GM21381 (cell line): Measurements from ENCODE around the gene AMFR.

Experiments
- ATAC-seq: cut with Tn5 transposase; IDR thresholded peaks from one replicate; pipeline ENCODE4 v1.9.1; 2021; ENCODE audit warnings: mild to moderate bottlenecking, moderate library complexity; ENCODE audit not compliant: unreplicated experiment

AMFR gene

DNA sequence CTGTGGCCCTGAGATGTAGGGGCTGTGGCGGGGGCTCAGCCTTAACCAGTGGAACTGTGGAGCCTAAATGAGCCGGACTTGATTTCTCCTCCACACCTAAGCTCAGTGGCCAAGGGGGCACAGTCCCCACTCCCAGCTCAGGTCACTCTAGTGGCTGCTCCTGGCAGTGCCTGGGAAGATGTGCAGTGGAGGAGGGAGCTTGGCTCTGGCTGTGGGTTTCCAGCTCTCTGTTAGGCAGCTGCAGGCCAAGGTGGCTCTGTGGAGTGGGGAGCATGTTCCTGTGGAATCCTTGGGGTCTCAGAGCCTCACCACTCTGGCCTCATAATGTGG, 76.3 kb downstream of the AMFR start:
- no peak for ATAC-seq

DNA sequence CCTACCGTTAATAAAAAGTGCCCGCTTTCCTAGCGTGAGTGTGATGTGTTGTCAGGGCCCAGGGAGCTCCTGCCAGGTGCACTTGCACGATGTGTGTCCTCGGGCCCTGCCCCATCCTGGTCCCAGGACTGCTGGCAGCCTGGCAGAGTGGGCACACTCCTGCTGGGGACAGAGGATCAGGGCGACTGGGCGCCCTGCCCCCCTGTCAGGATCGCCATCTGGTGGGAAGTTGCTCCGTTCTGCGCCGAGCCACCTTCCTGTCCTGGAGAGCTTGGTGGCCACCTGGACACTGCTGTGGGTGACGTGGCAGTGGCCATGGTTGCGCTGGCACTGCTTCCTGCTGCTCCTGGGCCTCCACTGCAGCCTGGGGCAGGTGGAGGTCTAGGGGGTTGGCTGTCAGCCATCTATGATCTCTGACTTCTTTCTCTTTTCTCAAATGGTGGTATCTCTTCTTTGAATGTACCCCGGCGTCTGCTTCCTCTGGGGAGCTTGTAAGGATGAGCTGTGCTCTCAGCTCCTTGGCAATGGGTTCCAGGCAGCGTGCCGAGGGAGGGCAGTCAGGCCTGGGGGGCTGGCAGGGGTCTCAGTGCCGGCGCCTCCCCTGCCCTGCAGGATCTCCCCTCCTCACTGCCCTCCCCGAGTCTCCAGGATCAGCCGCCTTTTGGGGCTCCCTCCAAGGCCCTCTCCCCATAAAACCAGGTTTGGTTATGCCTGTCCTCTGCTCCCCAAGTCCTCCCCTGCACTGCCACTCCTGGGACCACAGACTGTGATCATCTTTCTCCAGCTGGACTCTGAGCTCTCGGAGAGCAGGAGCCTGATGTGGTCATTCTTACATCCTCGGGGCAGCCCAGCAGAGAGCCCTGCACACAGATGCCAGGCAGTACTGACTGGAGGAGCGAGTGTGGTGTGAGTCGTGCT, 76.9 kb downstream of the AMFR start:
- no peak for ATAC-seq

DNA sequence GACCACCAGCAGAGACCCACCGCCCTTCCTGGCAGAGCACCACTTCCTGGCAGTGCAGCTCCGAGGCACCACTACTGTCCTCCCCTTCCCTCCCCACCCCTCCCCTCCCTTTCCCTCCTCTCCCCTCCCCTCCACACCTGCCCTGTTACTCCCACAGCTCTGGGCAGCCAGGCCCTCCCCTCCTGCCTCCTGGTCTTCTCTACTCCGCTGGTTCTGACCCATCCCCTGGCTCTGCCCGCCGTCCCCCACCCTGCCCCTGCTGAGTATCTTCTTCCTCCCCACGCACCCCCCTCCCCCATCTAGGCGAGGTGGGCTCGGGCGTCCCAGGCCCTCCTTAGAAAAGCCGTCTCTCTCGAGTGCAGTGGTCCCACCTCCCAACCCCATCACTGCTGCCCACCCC, 77.7 kb downstream of the AMFR start:
- no peak for ATAC-seq

DNA sequence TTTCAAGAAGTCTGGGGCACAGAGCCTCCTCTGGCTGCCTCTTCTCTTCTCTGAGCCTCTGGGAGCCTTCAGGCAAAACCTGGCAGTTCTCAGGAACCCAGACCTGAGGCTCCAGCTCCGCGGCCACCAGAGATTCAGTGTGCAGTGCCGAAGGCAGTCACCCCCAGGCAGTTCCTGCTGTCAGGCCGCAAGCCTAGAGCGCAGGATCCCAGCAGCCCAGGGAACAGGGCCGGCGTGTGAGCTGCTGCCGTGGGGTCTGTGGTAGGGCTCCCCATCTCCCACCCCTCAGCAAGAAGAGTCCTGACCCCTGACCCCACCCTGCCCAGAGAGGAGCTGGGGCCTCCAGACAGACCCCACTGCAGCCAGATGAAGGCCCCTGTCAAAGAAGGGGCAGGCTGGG, 78.2 kb downstream of the AMFR start:
- ATAC-seq: no peak

DNA sequence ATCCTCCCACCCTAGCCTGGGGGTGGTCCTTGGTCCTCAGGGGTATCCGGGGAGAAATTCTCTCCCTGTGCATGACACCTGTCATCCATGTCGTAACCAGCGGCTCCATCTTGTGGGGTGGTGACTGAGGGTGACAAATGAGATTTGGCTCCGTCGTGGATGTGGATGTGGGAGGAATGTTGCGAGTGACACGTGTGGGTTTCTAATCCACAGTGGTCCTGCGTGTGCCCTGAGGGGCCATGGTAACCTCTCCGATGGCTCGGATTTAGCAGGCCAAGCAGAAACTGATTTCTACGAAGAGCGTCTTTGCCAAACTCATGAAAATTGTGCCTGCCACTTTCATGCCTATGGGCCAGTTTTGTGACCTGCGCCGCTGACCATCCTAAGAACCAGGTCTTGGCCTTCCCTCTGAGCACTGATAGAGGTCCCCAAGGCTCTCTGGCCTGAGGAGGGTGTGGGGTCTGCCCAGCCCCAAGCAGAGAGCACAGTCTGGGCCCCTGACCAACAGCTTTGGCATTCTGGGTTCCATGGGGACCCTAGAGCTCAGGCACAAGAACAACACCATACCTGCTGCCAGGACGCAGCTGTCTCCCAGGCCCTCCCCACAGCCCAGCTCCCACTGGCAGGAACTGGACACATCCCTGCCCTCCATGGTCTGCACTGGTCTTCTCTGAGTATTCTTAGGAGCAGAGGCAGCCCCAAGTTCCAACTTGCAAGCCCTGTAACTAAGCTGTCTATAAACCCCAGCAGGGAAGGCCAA, 79.0 kb downstream of the AMFR start:
- ATAC-seq: no peak

DNA sequence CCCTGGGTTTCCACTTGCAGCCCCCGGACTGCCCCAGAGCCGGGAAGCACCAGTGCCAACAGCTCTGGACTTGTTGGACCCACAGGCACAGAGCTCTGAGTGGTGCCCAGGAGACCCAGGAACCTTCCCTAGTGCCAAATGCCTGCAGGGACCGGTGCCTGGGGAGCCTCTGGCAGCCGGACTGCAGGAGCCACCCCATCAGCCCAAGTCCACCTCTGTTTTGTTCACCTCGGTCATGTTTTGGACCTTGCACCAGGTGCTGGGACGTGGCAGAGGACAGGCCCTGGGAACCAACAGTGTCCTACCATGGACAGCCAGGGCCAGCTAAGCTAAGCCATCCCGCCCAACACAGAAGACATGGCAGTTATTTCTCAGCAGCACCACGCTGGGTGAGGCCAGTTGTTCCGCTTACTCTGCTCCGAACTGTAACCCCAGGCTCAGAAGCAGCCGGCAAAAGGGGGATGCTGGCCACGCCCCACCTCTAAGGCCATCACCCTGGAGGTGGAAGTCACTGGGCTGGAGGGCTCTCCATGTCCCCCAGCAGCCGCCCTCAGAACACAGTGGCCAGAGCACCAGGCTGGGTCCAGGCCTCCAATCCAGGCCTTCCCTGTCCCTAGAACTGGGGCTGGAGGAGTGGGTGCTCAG, 79.8 kb downstream of the AMFR start:
- no peak for ATAC-seq

DNA sequence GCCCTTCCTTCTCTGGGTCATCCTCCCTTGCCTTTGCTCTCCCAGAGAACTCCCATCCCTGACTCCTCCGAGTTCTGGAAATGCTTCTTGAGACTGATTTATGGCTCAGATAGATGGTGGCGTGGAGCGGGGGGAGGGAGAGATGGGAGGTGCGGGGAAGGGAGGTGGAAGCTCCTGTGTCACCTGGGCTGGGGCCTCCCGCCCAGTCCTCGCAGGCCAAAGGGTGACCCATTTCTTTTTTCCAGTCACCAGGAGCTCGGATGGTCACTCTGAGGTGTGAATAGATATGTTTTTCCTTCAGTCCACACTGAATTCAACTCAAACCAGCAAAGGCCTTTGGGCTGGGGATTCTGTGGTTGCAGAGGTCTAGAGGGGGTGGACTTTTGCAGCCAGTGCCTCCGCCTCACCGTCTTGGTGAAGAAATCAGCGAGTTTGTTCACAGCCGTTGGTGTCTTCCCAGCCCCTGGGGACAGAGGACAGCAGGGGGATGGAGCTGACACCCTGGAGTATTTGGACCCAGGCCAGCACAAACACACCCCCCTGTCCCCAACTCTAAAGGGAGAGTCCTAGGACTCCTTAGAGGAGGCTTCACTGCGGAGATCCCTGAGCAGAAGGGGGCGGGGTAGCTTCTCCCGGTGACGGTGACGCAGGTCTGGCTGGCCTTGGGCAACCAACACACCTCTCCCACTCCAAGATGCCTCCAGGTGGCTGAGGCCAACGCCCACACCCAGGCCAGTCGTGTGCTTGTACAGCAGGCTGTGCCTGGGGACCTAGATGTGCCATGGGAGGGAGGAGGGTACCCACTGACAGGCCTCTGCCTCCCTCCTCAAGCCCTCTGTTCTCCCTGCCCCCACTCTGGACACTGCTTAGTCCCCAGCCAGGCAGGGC, 80.6 kb downstream of the AMFR start:
- ATAC-seq: no peak

DNA sequence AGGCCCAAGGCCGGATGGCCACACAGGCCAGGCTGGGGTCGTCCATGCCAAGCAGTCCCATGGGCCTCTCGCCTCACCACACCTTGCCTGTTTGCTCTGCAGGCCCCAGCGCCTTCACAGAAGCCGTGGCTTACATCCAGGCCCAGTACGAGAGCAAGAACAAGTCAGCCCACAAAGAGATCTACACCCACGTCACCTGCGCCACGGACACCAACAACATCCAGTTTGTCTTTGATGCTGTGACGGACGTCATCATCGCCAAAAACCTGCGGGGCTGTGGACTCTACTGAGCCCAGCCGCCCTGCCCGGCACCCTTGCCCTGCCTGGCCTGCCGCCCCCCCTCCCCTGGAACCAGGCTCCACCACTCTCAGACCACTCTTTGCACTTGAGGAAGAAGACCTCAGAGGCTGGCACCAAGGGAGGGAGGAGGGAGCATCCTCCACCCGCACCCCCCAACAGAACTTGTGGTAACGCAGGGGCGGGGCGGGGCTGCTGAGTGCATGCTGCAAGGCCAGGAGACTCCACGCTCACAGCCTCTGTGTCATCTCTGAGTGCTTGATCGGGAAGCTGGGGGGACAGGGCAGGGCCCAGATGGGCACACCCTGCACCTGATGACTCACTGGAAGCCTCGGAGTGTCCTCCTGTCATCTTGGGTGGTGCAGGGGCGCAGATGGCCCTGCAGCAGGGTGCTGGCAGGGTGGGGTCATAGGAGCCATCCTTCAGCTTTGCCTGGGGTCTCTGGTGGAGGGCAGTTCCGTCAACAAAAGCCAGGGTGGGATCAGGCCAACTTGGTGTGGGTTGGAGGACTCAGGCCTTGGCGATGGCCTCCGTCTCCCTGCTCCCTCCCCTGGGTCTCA, 81.5 kb downstream of the AMFR start:
- no peak for ATAC-seq

DNA sequence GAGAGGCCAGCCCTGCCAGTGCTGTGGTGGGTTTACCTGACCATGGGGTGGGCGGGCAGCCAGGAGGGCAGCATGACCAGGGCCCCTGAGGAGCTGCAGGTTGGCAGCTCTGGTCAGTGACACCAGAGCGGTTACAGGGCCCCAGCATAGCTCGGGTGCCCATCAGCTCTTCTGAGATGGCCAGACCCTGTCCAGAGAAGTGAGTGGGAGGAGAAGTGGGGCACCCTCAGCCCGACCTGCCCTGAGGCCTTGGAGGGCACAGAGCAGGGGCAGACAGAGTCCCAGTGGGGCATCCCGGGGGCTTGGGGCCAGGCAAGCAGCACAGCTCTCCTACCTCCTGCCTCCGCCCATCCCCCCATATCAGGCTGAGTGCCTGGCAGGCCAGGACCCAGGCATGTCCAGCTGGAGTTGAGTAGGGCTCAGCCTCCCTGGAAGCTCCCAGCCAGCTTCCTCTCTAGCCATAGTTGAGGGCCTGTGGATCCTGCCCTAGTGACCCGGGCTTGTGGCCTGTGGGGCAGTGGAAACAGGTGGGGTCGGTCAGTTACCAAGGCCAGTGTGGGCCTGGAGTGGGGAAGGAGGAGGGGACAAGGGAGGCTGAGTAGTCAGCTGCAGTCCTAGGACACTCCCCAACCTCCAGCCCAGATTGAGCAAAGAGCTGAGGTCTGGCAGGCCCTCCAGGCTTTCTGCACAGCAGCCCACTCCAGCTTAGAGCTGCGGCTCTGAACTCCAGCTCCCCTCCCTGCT, 83.5 kb downstream of the AMFR start:
- ATAC-seq: no peak

DNA sequence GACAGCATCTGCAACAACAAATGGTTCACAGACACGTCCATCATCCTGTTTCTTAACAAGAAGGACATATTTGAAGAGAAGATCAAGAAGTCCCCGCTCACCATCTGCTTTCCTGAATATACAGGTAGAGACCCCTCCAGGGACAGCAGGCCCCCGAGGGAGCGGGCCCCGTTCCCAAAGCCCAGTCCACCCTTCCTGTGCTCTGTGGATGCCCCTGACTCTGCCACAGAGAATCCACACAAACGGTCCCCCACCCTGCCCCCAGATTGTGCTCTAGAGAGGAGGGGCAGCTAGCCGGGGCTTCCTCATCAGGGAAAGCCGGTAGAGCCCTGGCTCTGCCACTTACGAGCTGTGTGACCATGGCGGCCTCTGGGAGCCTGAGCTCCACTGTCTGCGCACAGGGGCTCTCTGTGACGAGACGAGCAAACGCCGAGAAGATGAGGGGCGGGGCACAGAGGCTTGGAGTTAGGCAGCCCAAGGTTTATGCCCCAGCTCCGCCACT, 84.4 kb downstream of the AMFR start:
- ATAC-seq: no peak

DNA sequence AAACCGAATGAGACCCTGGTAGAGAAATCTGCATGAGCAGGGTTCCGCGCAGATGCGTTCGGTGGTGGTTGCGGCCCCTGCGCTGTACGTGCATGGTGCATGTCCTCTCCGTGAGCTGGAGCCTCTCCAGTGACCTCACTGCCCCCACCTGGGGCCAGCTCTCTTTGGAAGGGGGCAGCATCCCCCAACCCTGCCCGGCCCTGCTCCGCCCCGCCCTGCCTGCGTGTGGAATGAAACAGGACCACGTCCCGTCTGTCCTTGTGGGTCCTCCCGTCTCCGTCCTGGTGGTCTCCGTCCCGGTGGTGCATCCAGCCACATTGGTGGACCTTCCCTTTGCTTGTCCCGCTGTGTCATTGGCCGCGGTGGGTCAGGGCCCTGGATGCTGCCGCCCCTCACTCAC, 84.9 kb downstream of the AMFR start:
- ATAC-seq: no peak

DNA sequence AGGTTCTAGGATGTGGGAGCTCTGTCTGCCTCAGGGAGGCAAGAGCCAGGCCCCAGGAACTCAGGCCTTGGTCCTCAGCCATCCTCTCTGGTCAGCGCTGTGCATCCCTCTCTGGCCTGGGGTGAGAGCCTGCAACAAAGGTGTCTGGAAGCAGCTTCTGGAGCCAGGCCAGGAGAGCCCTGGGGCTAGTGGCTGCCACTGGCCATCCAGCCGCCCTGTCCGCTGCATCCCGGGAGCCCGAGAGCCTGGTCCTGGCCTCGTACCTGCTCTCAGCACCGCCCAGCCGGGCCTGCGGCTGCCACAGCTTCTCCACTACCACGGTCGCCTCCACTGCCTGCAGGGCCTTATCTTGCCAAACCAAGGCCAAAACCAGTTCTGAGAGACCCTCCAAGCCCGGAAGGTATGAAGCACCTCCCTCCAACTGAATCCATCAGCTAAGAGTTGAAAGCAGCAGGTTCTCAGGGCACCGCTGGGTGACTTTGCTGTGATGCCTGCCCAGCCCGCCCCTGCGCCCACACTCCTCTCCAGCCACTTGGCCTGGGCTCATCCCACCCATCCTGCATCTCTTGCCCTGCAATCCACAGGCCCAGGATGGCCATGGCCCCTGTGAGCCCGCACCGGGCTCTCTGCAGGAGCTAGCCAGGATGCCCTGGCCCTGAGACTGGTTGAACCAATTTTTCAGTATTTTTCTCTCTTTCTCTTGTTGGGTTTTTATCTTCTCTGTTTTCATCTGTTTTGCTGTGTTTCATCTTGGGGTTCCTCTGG, 85.7 kb downstream of the AMFR start:
- no peak for ATAC-seq

DNA sequence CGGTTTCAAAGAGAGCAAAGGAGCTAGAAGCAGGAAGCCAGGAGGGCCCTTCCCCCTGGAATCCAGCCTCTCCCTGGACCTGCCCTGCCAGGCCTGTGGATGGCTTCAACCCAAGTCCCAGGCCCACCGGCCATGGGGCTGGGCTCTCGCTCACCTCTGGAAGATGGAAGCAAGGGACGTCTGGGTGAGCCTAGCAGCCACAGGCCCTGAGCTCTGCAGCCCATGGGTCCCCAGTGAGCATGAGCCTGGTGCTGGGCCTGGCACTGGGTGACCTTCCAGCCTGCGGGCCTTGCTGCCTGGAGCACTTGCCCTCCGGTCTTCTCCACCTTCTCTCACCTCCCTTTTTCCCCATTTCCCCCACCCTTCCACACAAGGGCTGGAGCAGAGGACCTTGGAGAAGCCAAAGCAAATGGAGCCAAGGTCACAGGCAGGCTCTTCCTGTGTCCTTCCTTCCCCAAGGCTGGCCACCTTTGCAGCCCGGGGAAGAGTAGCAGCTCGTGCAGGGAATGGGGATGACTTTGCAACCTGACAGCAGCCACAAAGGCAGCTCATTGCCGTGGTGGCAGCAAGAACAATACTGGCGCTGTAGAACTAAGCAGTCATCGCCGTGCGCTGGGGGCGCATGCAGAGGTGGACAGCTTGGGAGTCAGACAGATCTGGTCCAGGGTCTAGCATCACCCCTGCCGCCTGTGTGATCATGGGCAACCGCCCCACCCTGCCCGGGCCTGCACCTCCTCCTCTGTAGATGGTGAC, 86.6 kb downstream of the AMFR start:
- ATAC-seq: no peak

DNA sequence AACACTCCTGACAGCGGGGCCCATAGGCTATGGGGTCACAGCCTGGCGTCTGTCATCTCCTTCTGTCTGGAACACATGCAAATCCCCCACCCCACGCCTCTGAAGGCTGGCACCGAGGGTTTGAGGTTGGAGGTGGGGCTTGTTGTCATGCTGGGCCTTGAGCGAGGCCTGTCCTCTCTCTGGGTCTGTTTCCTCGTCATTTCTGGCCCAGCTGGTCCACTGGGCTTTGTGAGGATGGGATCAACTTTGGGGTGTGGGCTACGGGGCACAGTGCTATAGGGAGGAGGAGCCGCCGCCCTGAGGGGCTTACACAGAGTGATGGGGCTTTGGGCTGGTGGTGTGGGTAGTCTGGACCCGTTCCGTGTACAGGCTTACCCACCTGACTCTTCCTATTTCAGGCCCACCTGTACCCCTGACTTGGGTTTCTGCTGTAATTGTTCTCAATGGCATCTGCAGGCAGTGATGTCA, 87.5 kb downstream of the AMFR start:
- no peak for ATAC-seq

DNA sequence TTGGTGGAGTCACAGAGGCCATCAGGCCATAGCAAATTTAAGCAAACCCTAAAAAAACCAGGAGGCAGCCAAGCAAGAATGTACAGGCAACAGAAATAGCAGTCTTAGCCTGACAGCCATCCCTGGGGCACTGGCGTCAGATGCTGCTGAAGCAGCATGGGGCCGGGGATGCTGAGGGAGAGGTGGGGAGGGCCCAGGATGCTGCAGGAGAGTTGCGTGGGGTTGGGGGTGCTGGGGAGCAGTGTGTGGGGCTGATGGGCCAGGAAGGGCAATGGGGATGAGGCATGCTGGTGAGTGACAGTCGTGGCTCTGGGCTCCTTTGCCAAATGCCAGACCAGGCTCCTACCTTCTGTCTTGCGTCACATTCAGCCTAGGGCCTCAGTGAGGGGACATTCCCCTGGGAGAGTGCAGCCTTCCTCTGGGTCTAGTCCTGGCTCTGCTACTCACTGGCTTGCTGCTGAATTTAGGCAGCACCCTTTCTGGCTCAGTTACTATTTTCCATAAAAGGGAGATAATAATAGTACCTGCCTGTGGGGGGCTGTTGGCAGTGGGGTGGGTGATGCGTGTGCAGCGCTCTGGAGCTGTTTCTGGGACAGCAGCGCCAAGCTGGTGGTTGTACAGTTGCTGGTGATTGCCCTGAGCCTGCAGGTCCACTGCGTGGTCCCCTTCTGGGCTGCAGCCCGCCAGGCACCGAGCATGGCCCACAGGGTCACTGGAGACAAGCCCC, 88.1 kb downstream of the AMFR start:
- no peak for ATAC-seq

DNA sequence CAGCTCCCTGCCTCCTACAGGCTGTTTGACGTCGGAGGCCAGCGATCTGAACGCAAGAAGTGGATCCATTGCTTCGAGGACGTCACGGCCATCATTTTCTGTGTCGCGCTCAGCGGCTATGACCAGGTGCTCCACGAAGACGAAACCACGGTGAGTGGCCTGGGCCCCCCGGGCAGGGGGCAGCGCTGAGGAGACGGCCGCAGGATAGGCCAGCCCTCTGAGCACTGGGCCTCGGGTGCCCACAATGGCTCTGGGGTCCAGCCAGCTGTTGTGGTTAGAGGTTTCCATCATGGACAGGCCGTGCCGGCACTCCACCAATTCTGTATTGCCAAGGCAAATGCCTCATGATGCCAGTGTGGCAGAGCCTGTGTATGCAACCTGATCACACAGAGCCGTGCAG, 88.6 kb downstream of the AMFR start:
- ATAC-seq: no peak
